GM12872 (cell line): ENCODE data around the gene MORN5.

Experiments used
- CTCF ChIP-seq: IDR thresholded peaks from 3 replicates; pipeline ENCODE4 v1.5.1; 2011; ENCODE audit warnings: low read depth, mild to moderate bottlenecking, low read length, moderate library complexity; ENCODE audit not compliant: insufficient read depth

Gene MORN5

GRCh38 chr9:122176916-122177315, 17.2 kb downstream of the MORN5 start:
- no peak for TF ChIP-seq CTCF

- TF ChIP-seq CTCF, result no peak
Measured at GRCh38 chr9:122179054-122179689, 19.5 kb downstream of the MORN5 start.

- no peak for TF ChIP-seq CTCF
Measured at GRCh38 chr9:122179690-122180074, 20.0 kb downstream of the MORN5 start.

- no peak for TF ChIP-seq CTCF
Measured at GRCh38 chr9:122180633-122181032, 20.9 kb downstream of the MORN5 start.

GRCh38 chr9:122183501-122183900, 23.8 kb downstream of the MORN5 start:
- TF ChIP-seq CTCF, result no peak

- TF ChIP-seq CTCF, result no peak
Measured at GRCh38 chr9:122184551-122184950, 24.8 kb downstream of the MORN5 start.

- no peak for TF ChIP-seq CTCF
Measured at GRCh38 chr9:122186301-122186700, 26.6 kb downstream of the MORN5 start.
